Keratinocyte (primary cell): ENCODE results near the gene APPL2. TPM values are rescaled to one million over a fixed set of nuclear protein-coding genes. Genes with fewer than 3 reads are reported as not detected.

Experiments used
- DNase-seq: peaks from one replicate; pipeline ENCODE4 v3.0.0-alpha.2; 2011; ENCODE audit warnings: low read depth, missing footprints, low spot score
- FAIRE-seq: peaks from 2 replicates; lab custom pipeline; 2011; peaks lifted over from hg19 to GRCh38; lab: Jason Lieb, UNC
- H2AFZ ChIP-seq: 2 replicates; pipeline ENCODE4 v1.6.0; 2012; ENCODE audit warnings: low read length, control low read depth, inconsistent platforms; ENCODE audit not compliant: control insufficient read depth
- H3K27ac ChIP-seq: 2 replicates; pipeline ENCODE4 v1.5.1; 2011; ENCODE audit warnings: low read length; ENCODE audit not compliant: control insufficient read depth, insufficient read depth
- H3K27me3 ChIP-seq: 3 replicates; pipeline ENCODE4 v1.6.0; 2011; ENCODE audit warnings: low read length; ENCODE audit not compliant: control insufficient read depth, insufficient read depth; ENCODE audit errors: extremely low read depth
- H3K36me3 ChIP-seq, 2 experiments: 2 replicates in 1 of 2; 3 replicates in 1 of 2; pipeline ENCODE4 v1.5.1; 2011; ENCODE audit warnings: low read length in 2 of 2, mild to moderate bottlenecking in 1 of 2; ENCODE audit not compliant: control insufficient read depth in 2 of 2, insufficient read depth in 2 of 2; ENCODE audit errors: extremely low read depth in 1 of 2
- H3K4me1 ChIP-seq: 3 replicates; pipeline ENCODE4 v1.5.1; 2011; ENCODE audit warnings: low read length; ENCODE audit not compliant: control insufficient read depth, insufficient read depth; ENCODE audit errors: extremely low read depth
- H3K4me2 ChIP-seq: 3 replicates; pipeline ENCODE4 v1.6.0; 2011; ENCODE audit warnings: low read depth, low read length; ENCODE audit not compliant: control insufficient read depth, insufficient read depth; ENCODE audit errors: extremely low read depth
- H3K4me3 ChIP-seq, 3 experiments: fragments of 200-600 bp in 1 of 3; sonication (generic) in 1 of 3; 2 replicates in 2 of 3; 3 replicates in 1 of 3; pipeline ENCODE4 v1.5.1; 2011 to 2016; ENCODE audit warnings: low read length in 3 of 3, mild to moderate bottlenecking in 3 of 3, control low read depth in 2 of 3, inconsistent platforms in 1 of 3, low read depth in 1 of 3, mixed read lengths in 1 of 3, mixed run types in 1 of 3, moderate library complexity in 1 of 3; ENCODE audit not compliant: control insufficient read depth in 2 of 3, insufficient read depth in 2 of 3; ENCODE audit errors: extremely low read depth in 1 of 3
- H3K79me2 ChIP-seq: 2 replicates; pipeline ENCODE4 v1.6.0; 2012; ENCODE audit warnings: low read length; ENCODE audit not compliant: control insufficient read depth, insufficient read depth
- H3K9ac ChIP-seq: 3 replicates; pipeline ENCODE4 v1.6.0; 2011; ENCODE audit warnings: low read length; ENCODE audit not compliant: control insufficient read depth, insufficient read depth; ENCODE audit errors: extremely low read depth
- H3K9me1 ChIP-seq: 3 replicates; pipeline ENCODE4 v1.6.0; 2011; ENCODE audit warnings: low read length; ENCODE audit not compliant: control insufficient read depth, insufficient read depth; ENCODE audit errors: extremely low read depth
- H3K9me3 ChIP-seq: 2 replicates; pipeline ENCODE4 v1.5.1; 2012; ENCODE audit warnings: low read depth, low read length; ENCODE audit not compliant: control insufficient read depth
- H4K20me1 ChIP-seq: 3 replicates; pipeline ENCODE4 v1.6.0; 2011; ENCODE audit warnings: low read length; ENCODE audit not compliant: control insufficient read depth, insufficient read depth; ENCODE audit errors: extremely low read depth
- EZH2 ChIP-seq: IDR thresholded peaks from one replicate; pipeline ENCODE4 v1.6.1; 2012; ENCODE audit warnings: inconsistent platforms, mild to moderate bottlenecking, low read length, moderate library complexity
- dilution Hi-C: fragments of 300-500 bp; cut with MboI; formaldehyde crosslinking; loops from one replicate; pipeline ENCODE4 v1.7.0; 2020; ENCODE audit warnings: low sequenced_read_pairs; ENCODE audit not compliant: extremely low pct_ligation_motif_present
- polyA plus RNA-seq, 5 experiments: library from polyadenylated mRNA; depleted of rRNA in 3 of 5; stranded (reverse) in 3 of 5; stranded (forward) in 1 of 5; unstranded in 1 of 5; fragments of >200 nt; gene quantifications; 1 replicate in 1 of 5; 2 replicates in 3 of 5; 3 replicates in 1 of 5; pipeline versions ENCODE4 v1.2.1 to v1.2.3, GENCODE V29; 2011 to 2012; ENCODE audit warnings: missing spikeins in 2 of 5, low read depth in 1 of 5, low replicate concordance in 1 of 5
- TF ChIP-seq, protein P1 (sequence below), 3 experiments: IDR thresholded peaks in 1 of 3; conservative IDR thresholded peaks in 1 of 3; optimal IDR thresholded peaks in 1 of 3; 2 replicates in 2 of 3; 3 replicates in 1 of 3; pipeline versions ENCODE3 to v1.5.1; 2011; ENCODE audit warnings: low read length in 3 of 3, mild to moderate bottlenecking in 3 of 3, moderate library complexity in 2 of 3, control low read depth in 1 of 3, inconsistent platforms in 1 of 3; ENCODE audit not compliant: insufficient read depth in 2 of 3; ENCODE audit errors: extremely low read depth in 1 of 3

The APPL2 gene
- polyA plus RNA-seq, 1 donor (not counting 4 experiments of a cell fraction or from before 2014, with no cell fraction given): 26.1 TPM

DNA sequence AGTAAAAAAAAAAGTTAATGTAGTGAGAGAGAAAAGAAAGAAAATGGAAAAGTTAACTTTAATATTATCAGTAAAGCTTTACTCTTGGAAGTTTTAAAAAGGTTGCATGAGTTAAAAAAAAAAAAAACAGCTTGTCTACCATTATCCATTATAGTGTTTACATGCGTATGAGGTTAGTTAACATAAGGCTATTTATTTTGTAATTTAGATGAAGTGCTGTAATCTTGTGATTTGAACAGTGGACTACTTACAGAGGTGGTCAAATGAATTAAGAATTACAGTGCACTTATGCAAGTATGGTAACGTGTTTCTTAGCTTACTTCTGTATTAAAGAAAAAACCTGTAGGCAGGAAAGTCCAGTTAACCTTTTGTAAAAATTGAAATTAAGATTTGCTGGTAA, 97.7 kb downstream of the APPL2 start:
- Histone ChIP-seq H3K4me1 (no peaks in the 10 kb centered on the region), H3K27me3 (no peaks in the 10 kb centered on the region), H3K4me3 (no peak overlapping the region), H3K79me2 (no peaks in the 10 kb centered on the region), H3K27ac (no peak overlapping the region), H3K9me3 (no peaks in the 10 kb centered on the region), H3K4me2 (no peak overlapping the region), H3K9me1 (no peaks in the 10 kb centered on the region), H3K9ac (no peak overlapping the region), H3K36me3 (peaks cover 4 to 6% of the 10 kb centered on the region in 2 experiments), H4K20me1 (no peaks in the 10 kb centered on the region), H2AFZ (no peak overlapping the region)
- DNase-seq (no peak), FAIRE-seq (no peak)
- dilution Hi-C loops: no loop called here
- TF ChIP-seq EZH2: no peak
- TF ChIP-seq, protein P1, sequence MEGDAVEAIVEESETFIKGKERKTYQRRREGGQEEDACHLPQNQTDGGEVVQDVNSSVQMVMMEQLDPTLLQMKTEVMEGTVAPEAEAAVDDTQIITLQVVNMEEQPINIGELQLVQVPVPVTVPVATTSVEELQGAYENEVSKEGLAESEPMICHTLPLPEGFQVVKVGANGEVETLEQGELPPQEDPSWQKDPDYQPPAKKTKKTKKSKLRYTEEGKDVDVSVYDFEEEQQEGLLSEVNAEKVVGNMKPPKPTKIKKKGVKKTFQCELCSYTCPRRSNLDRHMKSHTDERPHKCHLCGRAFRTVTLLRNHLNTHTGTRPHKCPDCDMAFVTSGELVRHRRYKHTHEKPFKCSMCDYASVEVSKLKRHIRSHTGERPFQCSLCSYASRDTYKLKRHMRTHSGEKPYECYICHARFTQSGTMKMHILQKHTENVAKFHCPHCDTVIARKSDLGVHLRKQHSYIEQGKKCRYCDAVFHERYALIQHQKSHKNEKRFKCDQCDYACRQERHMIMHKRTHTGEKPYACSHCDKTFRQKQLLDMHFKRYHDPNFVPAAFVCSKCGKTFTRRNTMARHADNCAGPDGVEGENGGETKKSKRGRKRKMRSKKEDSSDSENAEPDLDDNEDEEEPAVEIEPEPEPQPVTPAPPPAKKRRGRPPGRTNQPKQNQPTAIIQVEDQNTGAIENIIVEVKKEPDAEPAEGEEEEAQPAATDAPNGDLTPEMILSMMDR (optimal IDR thresholded peaks at IDR 0.05 in 1 of 3, IDR thresholded peaks at IDR 0.05 in 1 of 3, conservative IDR thresholded peaks at IDR 0.05 in 1 of 3; ENCODE audit: extremely low read depth in 1 of 3, insufficient read depth in 2 of 3, low read length in 3 of 3): no peak

Other genes with a start within 250 kb of the APPL2 start
- 7.9 to 16.7 TPM (median 9.2 TPM) in 3 replicates for gene NOPCHAP1, start 249.9 kb downstream of the APPL2 start, polyA plus RNA-seq
- gene ALDH1L2, start 151.7 kb downstream of the APPL2 start, polyA plus RNA-seq: 0.90 to 1.8 TPM (median 1.5 TPM) in 3 replicates
- 32.4 to 58.1 TPM (median 42.0 TPM) in 3 replicates for gene WASHC4, start 128.4 kb downstream of the APPL2 start, polyA plus RNA-seq
- 114 to 160 TPM (median 123 TPM) in 3 replicates for gene C12orf75, start 94.5 kb upstream of the APPL2 start, polyA plus RNA-seq